ENCODE measurements around the gene EDIL3.
"Not testable (repeated sequence)": the region's sequence is repeated elsewhere in the genome, so short reads cannot be mapped to it uniquely, and the experiment has no call there.

The EDIL3 gene

GRCh38 chr5:84298628-84299027, 86.1 kb downstream of the EDIL3 start:
- DNase-seq (ENCODE audit: low read depth, low spot score): no peak

- DNase-seq (ENCODE audit: low read depth, low spot score): not testable (repeated sequence)
Measured at GRCh38 chr5:84297641-84298040, 87.0 kb downstream of the EDIL3 start.

GRCh38 chr5:84292788-84293653, 91.7 kb downstream of the EDIL3 start:
- no peak for DNase-seq (ENCODE audit: low read depth, low spot score)

- DNase-seq (ENCODE audit: low read depth, low spot score): no peak
Measured at GRCh38 chr5:84292000-84292642, 92.6 kb downstream of the EDIL3 start.

- DNase-seq (ENCODE audit: low read depth, low spot score): no peak
Measured at GRCh38 chr5:84290673-84291072, 94.0 kb downstream of the EDIL3 start.

GRCh38 chr5:84290161-84290560, 94.5 kb downstream of the EDIL3 start:
- no peak for DNase-seq (ENCODE audit: low read depth, low spot score)

- no peak for DNase-seq (ENCODE audit: low read depth, low spot score)
Measured at GRCh38 chr5:84287951-84288350, 96.7 kb downstream of the EDIL3 start.

GRCh38 chr5:84286662-84287061, 98.0 kb downstream of the EDIL3 start:
- no peak for DNase-seq (ENCODE audit: low read depth, low spot score)

- DNase-seq (ENCODE audit: low read depth, low spot score): no peak
Measured at GRCh38 chr5:84285641-84286637, 98.7 kb downstream of the EDIL3 start.

- no peak for DNase-seq (ENCODE audit: low read depth, low spot score)
Measured at GRCh38 chr5:84281383-84281782, 103.3 kb downstream of the EDIL3 start.

GRCh38 chr5:84279234-84279633, 105.4 kb downstream of the EDIL3 start:
- no peak for DNase-seq (ENCODE audit: low read depth, low spot score)

GRCh38 chr5:84275609-84276008, 109.1 kb downstream of the EDIL3 start:
- no peak for DNase-seq (ENCODE audit: low read depth, low spot score)

- DNase-seq (ENCODE audit: low read depth, low spot score): no peak
Measured at GRCh38 chr5:84274585-84275468, 109.9 kb downstream of the EDIL3 start.

GRCh38 chr5:84273517-84273883, 111.2 kb downstream of the EDIL3 start:
- DNase-seq (ENCODE audit: low read depth, low spot score): no peak

GRCh38 chr5:84272771-84273516, 111.7 kb downstream of the EDIL3 start:
- no peak for DNase-seq (ENCODE audit: low read depth, low spot score)

- no peak for DNase-seq (ENCODE audit: low read depth, low spot score)
Measured at GRCh38 chr5:84265739-84266550, 118.7 kb downstream of the EDIL3 start.

GRCh38 chr5:84265130-84265529, 119.5 kb downstream of the EDIL3 start:
- no peak for DNase-seq (ENCODE audit: low read depth, low spot score)

GRCh38 chr5:84260939-84261338, 123.7 kb downstream of the EDIL3 start:
- DNase-seq (ENCODE audit: low read depth, low spot score): no peak

- no peak for DNase-seq (ENCODE audit: low read depth, low spot score)
Measured at GRCh38 chr5:84260140-84260539, 124.5 kb downstream of the EDIL3 start.
